Renal cortical epithelial cell (primary cell): ENCODE measurements around the gene GUCA1A. TPM values are rescaled to one million over a fixed set of nuclear protein-coding genes. Genes with fewer than 3 reads are reported as not detected.
A peak's percentile ranks its signal among the peaks of the same experiment; 100 is the strongest.
"Not testable (repeated sequence)": the region's sequence is repeated elsewhere in the genome, so short reads cannot be mapped to it uniquely, and the experiment has no call there.

Experiments
- DNase-seq: peaks from one replicate; pipeline ENCODE4 v3.0.0-alpha.2; 2011; ENCODE audit warnings: low read depth
- total RNA-seq: library from RNA; depleted of rRNA; stranded (reverse); fragments of >200 nt; gene quantifications from 2 replicates; pipeline ENCODE4 v1.2.3, GENCODE V29; 2014

Gene GUCA1A
- total RNA-seq, 1 donor from 2014 or later, result 0.05 TPM

GRCh38 chr6:42177514-42178364 is 4.6 kb downstream of the GUCA1A start:
- DNase-seq, result no peak

DNA sequence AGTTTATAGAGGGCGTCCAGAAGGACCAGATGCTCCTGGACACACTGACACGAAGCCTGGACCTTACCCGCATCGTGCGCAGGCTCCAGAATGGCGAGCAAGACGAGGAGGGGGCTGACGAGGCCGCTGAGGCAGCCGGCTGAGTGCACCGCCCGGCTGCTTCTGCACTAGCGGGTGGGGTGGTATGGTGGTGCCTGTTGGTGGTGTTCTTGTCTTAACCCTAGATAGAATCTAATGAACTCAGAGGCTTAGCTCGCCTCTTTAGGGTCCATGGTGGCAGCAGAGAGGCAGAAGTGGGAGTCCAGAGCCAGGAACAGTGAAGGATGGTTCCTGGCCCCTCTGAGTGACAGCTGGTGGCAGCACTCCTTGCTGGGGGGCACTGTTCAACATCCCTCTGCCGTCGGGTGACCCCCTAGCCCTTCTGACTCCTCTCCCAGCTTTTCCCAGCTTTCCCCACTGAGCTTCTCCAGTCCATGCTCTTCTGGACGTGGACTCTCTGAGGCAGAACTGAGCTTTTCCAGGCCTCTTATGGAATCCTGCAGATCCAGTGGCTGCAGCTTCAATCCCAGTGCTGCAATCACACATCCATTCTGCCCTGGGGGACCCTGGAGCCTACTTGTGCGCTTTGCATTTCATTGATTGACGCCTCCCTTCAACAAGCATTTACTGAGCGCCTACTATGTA is 6.2 kb downstream of the GUCA1A start:
- no peak for DNase-seq

- DNase-seq, result no peak
Observed at GRCh38 chr6:42179945-42180313, 6.8 kb downstream of the GUCA1A start.

DNA sequence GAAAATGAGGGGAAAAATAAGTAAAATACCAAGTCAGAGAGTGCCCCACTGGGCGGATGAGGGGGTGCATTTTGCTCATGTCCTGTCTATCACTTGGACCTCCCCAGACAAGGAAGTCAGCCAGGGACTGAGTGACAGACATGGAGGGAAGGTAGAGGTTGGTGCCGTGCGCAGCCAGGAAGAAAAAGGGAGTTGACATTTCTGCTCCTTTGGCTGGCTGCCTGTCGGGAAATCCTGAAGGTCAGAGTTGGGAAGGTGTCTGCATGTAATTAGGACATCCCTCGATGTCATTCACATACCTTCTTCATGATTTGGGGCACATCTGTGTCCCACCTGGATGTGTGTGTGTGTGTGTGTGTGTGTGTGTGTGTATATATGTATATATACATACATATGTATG is 8.9 kb downstream of the GUCA1A start:
- no peak for DNase-seq

GRCh38 chr6:42184475-42184874 is 11.3 kb downstream of the GUCA1A start:
- no peak for DNase-seq

DNA sequence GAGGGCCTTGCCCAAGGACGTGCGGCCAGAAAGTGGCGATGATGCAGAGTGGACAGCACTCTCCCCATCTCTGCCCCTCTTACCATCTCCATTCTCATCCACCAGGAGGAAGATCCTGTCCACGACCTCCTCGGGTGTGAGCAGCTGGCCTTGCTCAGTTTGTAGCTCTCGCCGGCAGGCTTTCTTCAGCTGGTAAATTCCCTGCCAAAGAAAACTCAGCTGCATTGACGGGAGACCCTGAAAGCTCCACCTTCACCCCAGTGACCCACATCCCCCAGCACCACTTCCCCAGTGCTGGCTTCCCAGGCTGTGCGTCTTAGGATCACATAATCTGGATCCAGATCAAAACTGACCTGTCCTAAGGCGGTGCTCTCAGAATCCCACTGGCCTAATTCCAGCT is 12.4 kb downstream of the GUCA1A start:
- DNase-seq, result no peak

DNA sequence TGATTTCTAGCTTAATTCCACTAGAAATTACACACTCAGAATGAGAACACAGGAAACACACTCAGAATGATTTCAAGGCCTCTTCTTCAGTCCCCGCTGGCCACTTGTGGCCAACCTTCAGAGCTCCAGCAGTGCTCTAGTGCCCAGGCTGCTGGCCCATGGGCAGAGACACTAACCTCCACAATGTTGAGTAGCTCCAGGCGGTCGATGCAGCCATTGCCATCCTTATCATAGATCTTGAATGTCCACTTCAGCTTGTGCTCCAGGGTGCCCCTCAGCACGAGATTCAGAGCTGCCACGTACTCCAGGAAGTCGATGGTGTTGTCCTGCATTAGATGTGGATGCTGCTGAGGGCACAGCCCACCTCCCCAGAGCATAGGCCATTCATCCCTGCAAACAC is 15.2 kb downstream of the GUCA1A start:
- DNase-seq, result no peak

DNA sequence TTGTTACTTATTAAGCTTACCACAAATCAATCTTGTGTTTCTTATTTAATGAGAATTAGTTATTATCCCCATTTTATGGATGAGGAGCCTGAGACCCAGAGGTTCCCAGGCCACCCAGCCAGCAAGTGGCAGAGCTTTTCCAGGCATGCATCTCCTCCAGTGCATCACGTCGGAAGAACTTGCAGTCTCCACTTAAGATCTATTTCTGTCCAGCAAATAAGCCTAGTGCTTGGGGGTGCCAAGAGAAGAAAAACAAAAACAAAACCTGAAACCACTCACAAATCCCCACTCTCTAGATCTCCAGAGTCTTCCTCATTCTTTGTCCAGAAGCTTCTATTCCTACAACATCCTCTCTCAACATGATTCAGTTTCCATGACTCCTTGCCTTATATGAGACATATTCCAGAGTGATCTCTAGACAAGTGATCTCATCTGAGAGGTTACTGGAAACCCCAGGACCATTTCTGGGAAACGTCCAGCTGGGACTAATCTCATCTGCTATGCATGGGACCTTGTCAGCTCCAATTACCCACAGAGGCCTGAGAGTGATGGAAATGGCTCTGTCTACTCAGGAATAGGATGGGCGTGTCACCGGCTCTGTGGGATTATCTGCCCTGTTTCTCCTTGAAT is 17.5 kb downstream of the GUCA1A start:
- DNase-seq, result no peak

DNA sequence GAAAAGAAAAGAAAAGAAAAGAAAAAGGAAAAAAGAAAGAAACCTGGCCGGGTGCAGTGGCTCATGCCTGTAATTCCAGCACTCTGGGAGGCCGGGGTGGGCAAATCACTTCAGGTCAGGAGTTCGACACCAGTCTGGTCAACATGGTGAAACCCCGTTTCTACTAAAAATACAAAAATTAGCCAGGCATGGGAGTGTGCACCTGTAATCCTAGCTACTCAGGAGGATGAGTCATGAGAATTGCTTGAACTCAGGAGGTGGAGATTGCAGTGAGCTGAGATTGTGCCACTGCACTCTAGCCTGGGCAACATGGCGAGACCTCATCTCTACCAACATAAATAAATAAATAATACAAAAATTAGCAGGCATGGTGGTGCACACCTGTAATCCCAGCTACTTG is 19.2 kb downstream of the GUCA1A start:
- peak; percentile 79 for DNase-seq

DNA sequence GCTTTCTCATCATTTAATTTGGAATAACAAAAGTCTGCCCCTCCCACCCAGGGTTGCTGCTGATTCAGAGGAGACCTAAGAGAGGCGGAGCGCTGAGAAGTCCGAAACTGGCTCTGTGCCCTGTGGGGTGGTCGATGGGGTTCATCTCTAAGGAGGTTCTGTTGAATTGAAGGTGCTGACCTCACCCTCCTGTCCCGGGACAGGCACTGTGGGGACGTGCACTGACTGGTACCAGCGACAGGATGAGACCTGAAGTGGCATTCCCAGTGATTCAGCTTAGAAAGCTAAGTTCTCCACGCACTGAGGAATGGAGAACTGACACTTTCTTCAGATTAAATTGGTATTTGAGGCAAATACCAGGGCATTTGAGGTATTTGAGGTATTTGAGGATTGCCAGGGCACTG is 20.3 kb downstream of the GUCA1A start:
- peak; percentile 49 for DNase-seq

DNA sequence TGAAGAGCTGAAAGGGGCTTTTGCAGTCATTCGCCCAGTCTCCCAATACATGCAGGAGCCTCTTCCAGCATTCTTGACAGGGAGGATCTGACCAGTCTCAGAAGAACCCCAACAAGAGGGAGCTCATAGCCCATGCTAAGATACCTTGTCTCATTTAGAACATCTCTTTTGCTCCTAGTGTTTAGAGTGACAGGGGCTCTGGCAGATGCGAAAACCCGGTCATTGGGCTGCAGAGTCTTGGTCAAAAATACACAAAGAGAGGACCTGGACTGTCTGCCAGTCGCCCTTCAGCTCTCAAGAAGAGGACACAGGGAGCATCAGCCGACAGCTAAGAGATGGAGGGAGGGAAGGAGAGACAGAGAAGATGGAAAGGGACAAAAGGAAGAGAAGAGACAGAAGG is 20.9 kb downstream of the GUCA1A start:
- DNase-seq, result no peak

GRCh38 chr6:42195415-42195814 is 22.3 kb downstream of the GUCA1A start:
- DNase-seq, result no peak

DNA sequence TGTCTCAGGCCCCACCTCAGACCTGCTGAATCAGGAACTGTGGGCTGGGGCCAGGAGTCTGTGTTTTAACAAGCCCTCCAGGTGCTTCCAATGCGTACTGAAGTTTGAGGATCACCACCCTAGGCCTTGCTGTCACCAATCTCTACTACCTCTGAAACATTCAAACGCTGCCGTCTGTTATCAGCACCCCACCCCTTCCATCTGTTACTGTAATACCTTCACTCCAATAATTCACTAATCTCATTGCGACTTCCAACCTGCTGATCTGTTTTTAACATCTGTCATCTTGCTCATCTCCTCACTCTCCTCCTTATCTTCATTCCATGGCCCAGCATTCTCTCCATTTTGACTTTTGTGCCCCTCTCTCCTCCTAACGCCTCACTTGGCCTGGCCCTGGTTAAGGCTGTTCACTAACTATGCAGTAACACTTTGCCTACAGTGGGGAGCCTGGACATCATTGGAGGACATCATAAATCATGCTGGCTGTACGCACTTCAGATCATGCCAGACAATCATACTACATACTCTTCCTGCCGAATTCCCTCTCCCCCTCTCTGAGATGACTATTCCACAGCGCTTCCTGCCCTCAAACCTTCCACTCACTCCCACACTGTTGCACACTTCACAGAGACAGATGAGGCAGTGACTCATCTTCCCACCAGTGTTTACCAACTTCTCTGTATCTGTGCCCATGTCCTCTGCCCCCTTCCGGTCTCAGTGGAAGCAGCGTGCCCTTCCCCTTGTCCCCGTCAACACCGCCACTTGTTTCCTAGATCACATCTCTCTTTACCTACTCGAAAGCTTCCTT is 24.6 kb downstream of the GUCA1A start:
- DNase-seq, result peak; percentile 48

GRCh38 chr6:42199106-42199981 is 26.2 kb downstream of the GUCA1A start:
- DNase-seq, result peak; percentile 82

DNA sequence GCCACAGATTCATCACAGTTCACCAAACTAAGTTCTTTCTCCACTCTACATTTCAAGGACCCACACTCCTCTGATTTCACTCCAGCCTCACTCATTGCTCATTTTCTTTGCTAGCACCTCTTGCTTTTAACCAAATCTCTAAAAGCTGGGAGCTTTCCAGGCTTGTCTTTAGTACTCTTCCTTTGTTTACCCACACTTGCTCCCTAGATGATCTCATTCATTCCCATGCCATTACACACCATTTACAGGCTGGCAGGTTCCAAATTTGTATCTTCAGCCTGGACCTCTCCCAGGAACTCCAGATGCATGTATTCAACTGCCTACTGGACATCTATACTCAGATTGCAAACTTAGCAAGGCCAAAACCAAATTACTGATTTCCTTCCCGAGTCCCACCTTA is 26.9 kb downstream of the GUCA1A start:
- DNase-seq, result peak; percentile 74

DNA sequence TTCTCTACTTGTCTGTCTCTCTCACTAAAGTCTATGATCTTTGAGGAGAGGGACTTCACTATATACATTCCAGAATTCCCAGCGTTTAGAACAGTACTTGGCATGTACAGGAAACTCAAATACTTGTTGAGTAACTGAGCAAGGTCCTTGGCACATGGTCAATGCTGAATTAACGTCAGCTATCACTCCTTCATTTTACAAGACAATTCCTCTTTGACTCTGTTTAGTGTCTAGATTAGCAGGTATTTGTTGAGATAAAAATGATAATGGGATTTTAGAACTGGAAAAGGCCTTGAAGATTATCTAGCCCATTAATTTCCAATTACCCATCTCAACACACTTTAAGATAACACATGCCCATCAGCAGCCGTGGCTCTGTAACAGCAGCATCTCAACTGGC is 28.2 kb downstream of the GUCA1A start:
- DNase-seq, result no peak

GRCh38 chr6:42202131-42202915 is 29.2 kb downstream of the GUCA1A start:
- DNase-seq, result not testable (repeated sequence)

GRCh38 chr6:42203183-42203582 is 30.0 kb downstream of the GUCA1A start:
- no peak for DNase-seq

DNA sequence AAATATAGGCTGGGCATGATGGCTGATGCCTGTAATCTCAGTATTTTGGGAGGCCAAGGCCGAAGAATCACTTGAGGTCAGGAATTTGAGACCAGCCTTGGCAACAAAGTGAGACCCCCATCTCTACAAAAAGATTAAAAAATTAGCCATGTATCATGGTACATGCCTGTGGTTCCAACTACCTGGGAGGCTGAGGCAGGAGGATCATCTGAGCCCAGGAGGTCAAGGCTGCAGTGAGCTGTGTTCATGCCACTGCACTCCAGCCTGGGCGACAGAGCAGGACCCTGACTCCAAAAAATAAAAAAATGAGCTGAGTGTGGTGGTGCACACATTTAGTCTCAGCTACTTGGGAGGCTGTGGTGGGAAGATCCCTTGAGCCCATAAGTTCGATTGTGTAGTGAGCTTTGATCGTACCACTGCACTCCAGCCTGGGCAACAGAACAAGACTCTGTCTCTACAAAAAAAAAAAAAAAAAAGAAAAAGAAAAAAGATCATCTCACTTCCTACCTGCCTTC is 31.7 kb downstream of the GUCA1A start:
- DNase-seq, result no peak

- DNase-seq, result not testable (repeated sequence)
Observed at GRCh38 chr6:42207559-42207958, 34.4 kb downstream of the GUCA1A start.
